ENCODE results near the gene CLOCK.
"Not testable (repeated sequence)": the region's sequence is repeated elsewhere in the genome, so short reads cannot be mapped to it uniquely, and the experiment has no call there.

CLOCK gene

GRCh38 chr4:55546756-55547465 is at the start of gene CLOCK:
Gene CLOCK, minus strand, starts transcription at chr4:55546909. Its CDS starts 64,124 bp downstream, at chr4:55482785.
- DNase-seq: peak; percentile 58 to 97 (median 85)

- no peak for DNase-seq
These were observed 45.3 kb upstream of the CLOCK start, which contains the start of gene PDCL2 for GRCh38 chr4:55592014-55592413. Gene PDCL2, minus strand, starts transcription at chr4:55592245. Its CDS starts 136 bp downstream, at chr4:55592109.

- DNase-seq: no peak
These were observed 41.5 kb upstream of the CLOCK start for GRCh38 chr4:55588160-55588559.

GRCh38 chr4:55582773-55583172 is 36.1 kb upstream of the CLOCK start:
- DNase-seq: not testable (repeated sequence)

DNA sequence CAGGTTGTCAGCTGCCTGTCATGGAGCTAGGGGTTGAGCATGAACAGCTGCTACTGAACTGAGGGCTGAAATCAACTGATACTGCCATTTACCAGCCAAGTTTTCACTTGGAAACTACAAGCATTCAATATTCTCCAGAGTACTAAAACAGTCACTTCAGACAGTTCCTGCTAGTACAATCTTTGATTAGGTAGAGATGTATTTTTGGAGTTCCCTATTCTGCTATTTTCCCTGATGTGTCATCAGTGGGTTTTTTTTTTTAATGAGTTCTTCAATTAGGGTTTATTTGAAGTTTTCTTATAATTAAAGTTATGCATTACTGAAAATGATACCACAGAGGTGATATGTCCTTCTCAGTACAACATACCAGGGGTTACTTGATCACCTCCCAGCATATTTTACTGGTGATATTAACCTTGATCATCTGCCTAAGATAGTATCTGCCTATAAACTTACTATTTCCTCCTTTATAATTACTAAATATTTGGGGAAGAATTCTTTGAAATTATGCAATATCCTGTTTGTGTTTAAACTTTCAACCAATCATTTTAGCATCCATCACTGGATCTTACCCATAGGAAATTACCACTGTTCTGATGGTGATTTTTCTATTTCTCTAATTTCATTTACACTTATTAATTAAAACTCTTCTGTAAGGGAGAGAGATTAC is 31.8 kb upstream of the CLOCK start:
- no peak for DNase-seq

DNA sequence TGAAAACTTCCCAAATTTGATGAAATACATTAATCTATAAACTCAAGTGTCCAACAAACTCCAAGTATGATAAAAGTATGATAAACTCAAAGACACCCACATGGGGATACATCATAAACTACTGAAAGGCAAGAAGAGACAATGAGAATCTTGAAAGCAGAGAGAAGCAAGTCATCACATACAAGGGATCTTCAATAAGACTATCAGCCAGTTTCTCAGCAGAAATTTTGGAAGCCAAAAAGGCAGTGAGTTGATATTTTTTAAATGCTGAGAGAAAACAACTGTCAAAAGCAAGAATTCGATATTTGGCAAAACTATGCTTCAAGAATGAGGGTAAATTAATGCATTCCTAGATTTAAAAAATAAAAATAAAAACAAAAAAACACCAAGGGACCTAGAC is 28.8 kb upstream of the CLOCK start:
- no peak for DNase-seq

GRCh38 chr4:55574252-55574651 is 27.5 kb upstream of the CLOCK start:
- DNase-seq: no peak

GRCh38 chr4:55571806-55572205 is 25.1 kb upstream of the CLOCK start:
- DNase-seq: no peak

DNA sequence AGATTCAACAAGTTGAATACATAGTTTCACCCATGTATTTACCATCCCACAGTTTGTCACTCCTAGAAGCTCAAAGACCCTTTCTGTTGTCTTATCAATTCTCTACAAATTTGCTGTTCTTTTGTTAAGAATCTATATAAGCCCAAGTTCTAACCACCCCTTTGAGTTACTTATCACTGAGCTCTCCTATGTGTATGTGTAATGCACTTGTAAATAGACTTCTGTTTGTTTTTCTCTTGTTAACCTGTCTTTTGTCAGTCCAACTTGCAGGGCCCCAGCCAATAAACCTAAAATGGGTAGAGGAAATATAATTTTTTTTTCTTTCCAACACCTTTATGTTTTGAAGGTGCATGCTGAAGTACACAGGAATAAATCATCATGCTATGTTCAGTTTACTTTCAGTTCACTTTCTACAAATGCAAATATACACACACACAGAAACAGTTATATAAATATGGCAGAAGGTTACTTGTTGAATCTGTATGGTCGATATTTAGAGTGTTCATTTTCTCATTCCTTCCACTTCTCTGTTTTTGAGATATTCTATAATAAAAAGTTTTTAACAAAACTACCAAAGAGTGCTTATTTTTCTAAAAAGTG is 22.3 kb upstream of the CLOCK start:
- DNase-seq: no peak

DNA sequence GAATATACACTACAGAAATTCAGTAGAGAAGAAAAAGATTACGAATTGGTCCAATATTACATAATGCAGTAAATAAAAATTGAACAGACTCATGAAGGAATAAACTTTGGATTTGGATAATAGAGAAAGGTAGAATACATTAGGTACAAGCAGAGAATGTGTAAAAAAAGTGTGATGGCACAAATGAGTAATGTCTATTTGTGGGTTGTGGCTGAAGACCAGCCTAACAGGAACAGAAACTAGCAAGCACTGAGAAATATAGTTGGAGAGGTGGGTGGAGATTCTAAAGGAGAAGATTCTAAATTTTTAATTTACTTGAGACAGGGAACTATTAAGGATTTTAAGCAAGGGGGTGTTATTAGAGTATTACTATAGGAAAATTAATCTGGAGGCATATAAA is 15.2 kb upstream of the CLOCK start:
- no peak for DNase-seq

- DNase-seq: no peak
These were observed 13.4 kb upstream of the CLOCK start for GRCh38 chr4:55560096-55560495.

- DNase-seq: peak in 1 of 51 donors; percentile 6
These were observed 7.8 kb upstream of the CLOCK start for GRCh38 chr4:55554453-55555030.

DNA sequence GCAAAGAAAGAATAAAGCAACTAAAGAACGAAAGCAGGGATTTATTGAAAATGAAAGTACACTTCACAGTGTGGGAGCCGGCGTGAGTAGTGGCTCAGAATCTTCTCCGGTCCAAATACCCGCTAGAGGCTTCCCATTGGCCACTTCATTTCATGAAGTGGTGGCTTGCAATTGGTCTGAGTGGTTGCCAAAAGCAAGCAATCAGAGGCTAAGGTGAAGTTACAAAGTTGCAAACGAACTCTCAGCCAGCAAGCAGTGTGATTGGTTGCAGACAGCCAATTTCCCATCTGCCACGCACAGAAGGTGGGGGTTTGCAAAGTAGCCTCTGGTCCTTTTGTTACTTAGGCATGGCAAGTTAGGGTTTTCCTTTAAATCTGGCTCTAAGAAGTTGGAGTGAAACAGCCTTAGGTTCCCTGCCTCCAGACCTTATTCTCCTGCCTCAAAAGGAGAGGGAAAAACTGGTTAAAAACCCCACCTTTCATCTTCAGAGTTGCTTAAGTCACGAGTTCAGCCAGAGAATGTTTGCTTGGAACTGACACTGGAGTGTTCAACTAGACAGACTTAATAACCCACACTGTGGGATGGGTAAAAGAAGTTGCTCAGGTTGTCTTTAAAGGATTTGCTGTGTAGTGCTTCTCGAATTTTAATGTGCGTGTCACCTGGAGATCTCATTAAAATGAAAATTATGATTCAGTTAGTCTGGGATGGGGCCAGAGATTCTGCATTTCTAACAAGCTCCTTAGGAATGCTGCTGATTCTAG is 6.9 kb upstream of the CLOCK start:
- DNase-seq: peak in 8 of 51 donors; percentile 1 to 5 (median 1)

DNA sequence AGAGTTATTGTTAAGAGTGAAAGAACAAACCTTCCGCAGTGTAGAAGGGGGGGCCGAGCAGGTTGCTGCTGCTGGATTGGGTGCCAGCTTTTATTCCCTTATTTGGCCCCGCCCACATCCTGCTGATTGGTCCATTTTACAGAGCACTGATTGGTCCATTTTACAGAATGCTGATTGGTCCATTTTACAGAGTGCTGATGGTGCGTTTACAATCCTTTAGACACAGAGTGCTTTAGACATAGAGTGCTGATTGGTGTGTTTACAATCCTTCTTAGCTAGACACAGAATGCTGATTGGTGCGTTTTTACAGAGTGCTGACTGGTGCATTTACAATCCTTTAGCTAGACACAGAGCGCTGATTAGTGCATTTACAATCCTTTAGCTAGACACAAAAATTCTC is 5.3 kb upstream of the CLOCK start:
- DNase-seq: not testable (repeated sequence)

- DNase-seq: no peak
These were observed 3.2 kb upstream of the CLOCK start for GRCh38 chr4:55549888-55550287.

- no peak for DNase-seq
These were observed 1.2 kb upstream of the CLOCK start for GRCh38 chr4:55547918-55548317.

GRCh38 chr4:55547466-55547770 is 709 bp upstream of the CLOCK start:
- DNase-seq: peak in 3 of 51 donors; percentile 4 to 41 (median 37)

DNA sequence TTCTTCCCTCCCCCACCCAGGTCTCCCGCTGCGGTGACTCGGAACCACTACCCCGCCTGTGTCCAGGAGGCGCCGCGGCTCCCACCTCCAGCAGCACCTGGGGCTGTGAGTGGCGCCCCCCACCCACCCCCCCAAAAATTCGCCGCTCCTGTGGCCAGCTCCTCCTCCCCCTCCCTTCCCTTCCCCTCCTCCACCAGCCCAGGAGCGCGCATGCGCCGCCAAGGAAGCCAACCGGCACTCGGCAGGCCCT is 278 bp downstream of the CLOCK start:
- DNase-seq: peak in 20 of 51 donors; percentile 46 to 97 (median 88)

- DNase-seq: peak; percentile 39 to 90 (median 75)
These were observed 836 bp downstream of the CLOCK start for GRCh38 chr4:55545641-55546505.

DNA sequence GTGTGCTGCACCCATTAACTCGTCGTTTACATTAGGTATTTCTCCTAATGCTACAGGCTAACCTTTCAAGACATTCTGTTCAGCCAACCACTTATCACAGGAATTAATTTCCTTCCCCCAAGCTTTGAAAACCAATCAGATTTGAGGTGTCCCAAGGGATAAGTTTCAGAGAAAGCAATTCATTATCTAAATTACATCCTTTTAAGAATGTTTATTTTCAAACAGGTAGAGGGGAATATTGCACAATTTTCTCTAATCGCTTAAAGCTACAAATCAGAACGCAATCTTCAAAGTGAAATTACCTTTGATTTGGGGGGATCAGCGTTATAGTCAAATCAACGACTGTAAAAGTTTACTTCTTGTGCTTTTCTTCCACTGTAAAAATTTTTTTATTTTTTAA is 1.6 kb downstream of the CLOCK start:
- no peak for DNase-seq

DNA sequence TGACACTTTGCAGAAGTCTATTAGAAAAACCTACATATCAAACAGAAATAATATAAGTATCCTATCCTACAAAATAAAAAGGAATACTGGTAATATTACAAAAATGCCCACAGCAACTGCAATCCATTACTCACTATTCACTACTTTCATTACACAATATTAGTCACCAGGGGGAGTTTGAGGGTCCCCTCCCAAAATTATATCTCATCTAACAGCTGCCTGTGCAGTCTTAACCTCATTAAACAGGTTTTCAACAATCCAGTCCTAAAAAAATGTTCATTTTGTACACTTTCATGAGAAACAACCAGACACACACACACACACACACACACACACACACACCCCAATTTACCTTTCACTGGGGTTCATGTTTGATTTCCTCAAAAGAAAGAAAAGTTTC is 2.9 kb downstream of the CLOCK start:
- no peak for DNase-seq
